Gastrocnemius medialis (tissue), 4 donors: ENCODE results near the gene ATP8B4.

Experiments used
- CTCF ChIP-seq, 5 experiments: fragments of 450-650 bp in 3 of 5; fragments of 200-600 bp in 2 of 5; sonication (generic) in 2 of 5; IDR thresholded peaks in 4 of 5; conservative IDR thresholded peaks in 1 of 5; 1 replicate in 4 of 5; 2 replicates in 1 of 5; pipeline ENCODE4 v1.5.1; 2016 to 2019; ENCODE audit warnings: antibody characterized with exemption in 5 of 5, mild to moderate bottlenecking in 3 of 5, moderate library complexity in 3 of 5
- POLR2A ChIP-seq, 2 donors: fragments of 450-650 bp; IDR thresholded peaks; one replicate each; pipeline ENCODE4 v1.6.1; 2017; ENCODE audit warnings: antibody characterized with exemption in 2 of 2, mild to moderate bottlenecking in 2 of 2, moderate library complexity in 2 of 2

DNA sequence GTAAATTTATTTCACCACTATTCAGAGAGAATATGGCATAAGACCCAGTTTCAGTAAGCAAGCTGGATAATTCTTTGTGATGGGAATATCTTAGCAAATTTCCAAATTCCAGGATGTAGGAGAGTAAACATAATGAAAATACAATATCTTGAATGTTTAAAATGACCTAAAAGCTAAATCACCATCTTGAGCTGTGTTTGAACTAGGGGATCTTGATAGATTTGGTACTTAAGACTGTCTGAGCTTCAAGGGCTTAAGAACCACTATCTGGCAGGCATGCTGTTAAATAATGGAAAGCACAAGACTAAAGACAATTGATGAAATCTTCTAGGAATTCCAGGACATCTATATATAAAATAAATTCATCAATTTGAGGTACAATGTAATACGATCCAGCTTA, 217.7 kb downstream of the ATP8B4 start:
- TF ChIP-seq CTCF (IDR thresholded peaks at IDR 0.05 in 4 of 5, conservative IDR thresholded peaks at IDR 0.05 in 1 of 5), result no peak
- no peak for TF ChIP-seq POLR2A (IDR thresholded peaks at IDR 0.05)
